Trophoblast cell (in vitro differentiated cells and primary cell): ENCODE data around the gene PEX14.

ENCODE experiments used
- DNase-seq, 2 donors: peaks; one replicate each; pipeline ENCODE4 v3.0.0-alpha.2; 2016
- H2AFZ ChIP-seq: 2 replicates; pipeline ENCODE4 v1.6.1; 2013; ENCODE audit warnings: low read length, moderate library complexity, mild to moderate bottlenecking; ENCODE audit not compliant: insufficient read depth, poor library complexity
- H2AK5ac ChIP-seq: 2 replicates; pipeline ENCODE4 v1.6.1; 2013; ENCODE audit warnings: mild to moderate bottlenecking, low read length
- H2BK120ac ChIP-seq: 2 replicates; pipeline ENCODE4 v1.6.1; 2013; ENCODE audit warnings: low read length, mild to moderate bottlenecking, moderate library complexity; ENCODE audit not compliant: insufficient read depth, poor library complexity
- H2BK12ac ChIP-seq: 2 replicates; pipeline ENCODE4 v1.6.1; 2013; ENCODE audit warnings: mild to moderate bottlenecking, low read length, moderate library complexity
- H2BK5ac ChIP-seq: 2 replicates; pipeline ENCODE4 v1.6.1; 2013; ENCODE audit warnings: low read length, low read depth, moderate library complexity, mild to moderate bottlenecking; ENCODE audit not compliant: poor library complexity
- H3K14ac ChIP-seq: 2 replicates; pipeline ENCODE4 v1.6.1; 2013; ENCODE audit warnings: mild to moderate bottlenecking, low read length
- H3K18ac ChIP-seq: 2 replicates; pipeline ENCODE4 v1.6.1; 2013; ENCODE audit warnings: mild to moderate bottlenecking, low read length
- H3K23ac ChIP-seq: 2 replicates; pipeline ENCODE4 v1.6.1; 2013; ENCODE audit warnings: low read length
- H3K27ac ChIP-seq: 2 replicates; pipeline ENCODE4 v1.5.1; 2013; ENCODE audit warnings: low read depth, mild to moderate bottlenecking, inconsistent platforms, low read length, moderate library complexity
- H3K27me3 ChIP-seq: 2 replicates; pipeline ENCODE4 v1.6.1; 2013; ENCODE audit warnings: inconsistent platforms, mild to moderate bottlenecking, low read length, moderate library complexity; ENCODE audit not compliant: insufficient read depth
- H3K36me3 ChIP-seq, 2 experiments: 1 replicate in 1 of 2; 2 replicates in 1 of 2; pipeline ENCODE4 v1.6.1; 2013; ENCODE audit warnings: low read length in 2 of 2, mild to moderate bottlenecking in 2 of 2, moderate library complexity in 1 of 2; ENCODE audit not compliant: insufficient read depth in 2 of 2, control insufficient read depth in 1 of 2
- H3K4ac ChIP-seq: 2 replicates; pipeline ENCODE4 v1.6.1; 2013; ENCODE audit warnings: low read depth, mild to moderate bottlenecking, low read length, moderate library complexity
- H3K4me1 ChIP-seq, 2 experiments: 1 replicate in 1 of 2; 2 replicates in 1 of 2; pipeline ENCODE4 v1.6.1; 2013; ENCODE audit warnings: low read length in 2 of 2, mild to moderate bottlenecking in 2 of 2, moderate library complexity in 1 of 2; ENCODE audit not compliant: insufficient read depth in 2 of 2, control insufficient read depth in 1 of 2
- H3K4me2 ChIP-seq: 2 replicates; pipeline ENCODE4 v1.6.1; 2013; ENCODE audit warnings: inconsistent platforms, mild to moderate bottlenecking, low read length, moderate library complexity
- H3K4me3 ChIP-seq: 2 replicates; pipeline ENCODE4 v1.5.1; 2013; ENCODE audit warnings: mild to moderate bottlenecking, low read depth, low read length, inconsistent platforms
- H3K79me1 ChIP-seq: one replicate; pipeline ENCODE4 v1.6.1; 2013; ENCODE audit warnings: low read length
- H3K79me2 ChIP-seq: 2 replicates; pipeline ENCODE4 v1.6.1; 2013; ENCODE audit warnings: low read length, mild to moderate bottlenecking; ENCODE audit not compliant: control insufficient read depth, insufficient read depth, poor library complexity
- H3K9ac ChIP-seq: 2 replicates; pipeline ENCODE4 v1.6.1; 2013; ENCODE audit warnings: mild to moderate bottlenecking, low read length
- H3K9me3 ChIP-seq: 2 replicates; pipeline ENCODE4 v1.6.1; 2013; ENCODE audit warnings: low read depth, mild to moderate bottlenecking, control low read depth, inconsistent platforms, low read length; ENCODE audit not compliant: insufficient read depth
- H4K12ac ChIP-seq: 2 replicates; pipeline ENCODE4 v1.6.1; 2013; ENCODE audit warnings: low read depth, mild to moderate bottlenecking, low read length, moderate library complexity
- H4K8ac ChIP-seq: 2 replicates; pipeline ENCODE4 v1.6.1; 2013; ENCODE audit warnings: low read depth, mild to moderate bottlenecking, low read length, moderate library complexity
- H4K91ac ChIP-seq: one replicate; pipeline ENCODE4 v1.6.1; 2013; ENCODE audit warnings: low read depth, mild to moderate bottlenecking, low read length, moderate library complexity
- WGBS: extraction: QIAGEN DNeasy Blood & Tissue Kit; methylation state at CpG from one replicate; pipeline ENCODE4 v1.1.7; 2013; ENCODE audit warnings: missing lambda C conversion rate; ENCODE audit not compliant: insufficient read length, insufficient coverage; ENCODE audit errors: extremely low coverage; 5-methylcytosine and 5-hydroxymethylcytosine counted together

Gene PEX14

DNA sequence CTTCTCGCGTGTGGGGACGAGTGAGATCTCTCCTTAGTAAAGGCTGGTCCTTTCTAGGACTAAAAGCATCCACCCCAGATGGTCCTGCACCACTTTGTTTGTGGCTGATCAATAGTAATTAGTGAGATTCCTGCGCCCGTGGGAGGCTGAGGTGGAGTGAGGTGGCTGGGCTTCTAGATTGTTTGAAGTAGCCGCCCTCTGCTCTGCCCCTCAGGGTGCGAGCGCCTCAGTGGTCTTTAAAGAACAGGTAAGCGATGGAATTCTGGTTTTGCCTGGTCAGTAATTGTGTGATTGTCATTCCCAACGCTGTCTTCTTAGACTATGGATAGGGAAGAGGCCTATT lies 20.7 kb downstream of the PEX14 start:
- Histone ChIP-seq H2BK120ac (no peak overlapping the region), H3K9ac (no peak overlapping the region), H3K9me3 (no peaks in the 10 kb centered on the region), H3K27ac (no peak overlapping the region), H2BK5ac (no peak overlapping the region), H3K27me3 (no peaks in the 10 kb centered on the region), H3K14ac (no peak overlapping the region), H2AK5ac (no peak overlapping the region), H2AFZ (no peak overlapping the region), H2BK12ac (no peak overlapping the region), H3K79me2 (no peaks in the 10 kb centered on the region), H3K18ac (no peak overlapping the region), H3K23ac (no peak overlapping the region), H4K91ac (no peak overlapping the region), H4K12ac (no peak overlapping the region), H4K8ac (no peak overlapping the region), H3K4me1 (peaks cover 2 to 5% of the 10 kb centered on the region in 2 experiments), H3K36me3 (peaks cover 8 to 9% of the 10 kb centered on the region in 2 experiments), H3K79me1 (no peaks in the 10 kb centered on the region), H3K4ac (no peak overlapping the region), H3K4me3 (no peak overlapping the region), H3K4me2 (no peak overlapping the region)
- no CpG with 5 or more reads among the region's 10 CpGs for WGBS
- no peak for DNase-seq

DNA sequence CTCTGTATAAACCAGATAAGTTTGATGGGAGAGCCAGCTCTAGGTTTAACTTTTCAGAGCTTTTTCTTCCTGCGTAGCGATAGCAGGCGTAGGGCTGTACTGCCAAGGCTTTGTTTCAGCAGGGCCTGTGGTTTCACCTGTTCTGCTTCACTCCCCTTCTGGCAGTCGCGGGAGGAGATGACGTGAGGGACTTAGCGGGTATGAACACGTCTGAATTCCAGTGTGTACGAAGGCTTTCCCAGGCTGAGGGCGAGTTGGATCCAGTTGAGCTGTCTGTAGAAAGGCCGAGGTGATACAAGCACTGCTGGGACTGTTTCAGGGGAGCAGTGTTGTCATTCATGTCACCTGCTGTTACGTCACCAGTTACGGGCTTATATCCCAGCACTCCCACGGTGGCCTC lies 21.2 kb downstream of the PEX14 start:
- Histone ChIP-seq H3K36me3 (peaks cover 8 to 9% of the 10 kb centered on the region in 2 experiments), H3K4me2 (no peak overlapping the region), H2BK120ac (no peak overlapping the region), H4K12ac (no peak overlapping the region), H3K79me2 (no peaks in the 10 kb centered on the region), H2AFZ (no peak overlapping the region), H3K27me3 (no peaks in the 10 kb centered on the region), H4K8ac (no peak overlapping the region), H3K4me1 (peaks cover 2 to 5% of the 10 kb centered on the region in 2 experiments), H3K14ac (no peak overlapping the region), H3K9ac (peak overlapping the region; percentile 45), H3K4ac (no peak overlapping the region), H2BK5ac (no peak overlapping the region), H3K4me3 (no peak overlapping the region), H3K18ac (no peak overlapping the region), H2BK12ac (no peak overlapping the region), H2AK5ac (no peak overlapping the region), H4K91ac (no peak overlapping the region), H3K23ac (no peak overlapping the region), H3K27ac (no peak overlapping the region), H3K9me3 (no peaks in the 10 kb centered on the region), H3K79me1 (no peaks in the 10 kb centered on the region)
- peak in 1 of 2 donors; percentile 22 for DNase-seq
- WGBS: no CpG with 5 or more reads among the region's 14 CpGs

DNA sequence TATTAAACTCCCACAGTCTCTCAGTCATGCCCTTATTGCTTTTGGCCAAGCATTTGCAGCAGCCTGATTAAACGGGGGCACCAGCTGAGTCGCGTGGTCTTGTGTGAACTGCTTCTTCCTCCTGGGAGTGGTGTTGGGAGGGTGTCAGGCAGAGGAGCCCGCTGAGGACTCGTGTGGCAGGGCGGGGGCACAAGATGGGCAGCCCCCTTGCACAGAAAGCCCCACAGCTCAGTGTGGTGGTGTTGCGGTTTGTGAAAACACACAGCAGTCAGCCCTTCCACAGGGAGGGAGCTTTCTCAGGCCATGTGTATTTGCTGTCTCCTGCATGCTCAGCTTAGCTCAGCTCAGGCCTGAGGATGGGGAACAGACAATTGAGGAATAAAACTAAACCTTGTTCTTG lies 22.4 kb downstream of the PEX14 start:
- no peaks in the 10 kb centered on the region for H3K79me2 ChIP-seq
- no peak overlapping the region for H3K14ac ChIP-seq
- no peak overlapping the region for H2BK120ac ChIP-seq
- no peak overlapping the region for H3K4me3 ChIP-seq
- no peak overlapping the region for H2BK12ac ChIP-seq
- no peak for DNase-seq
- H3K9ac ChIP-seq: no peak overlapping the region
- peaks cover 2 to 5% of the 10 kb centered on the region in 2 experiments for H3K4me1 ChIP-seq
- no peaks in the 10 kb centered on the region for H3K27me3 ChIP-seq
- H2BK5ac ChIP-seq: no peak overlapping the region
- WGBS: no CpG with 5 or more reads among the region's 7 CpGs
- H3K79me1 ChIP-seq: no peaks in the 10 kb centered on the region
- no peak overlapping the region for H3K27ac ChIP-seq
- H4K8ac ChIP-seq: no peak overlapping the region
- peaks cover 8 to 9% of the 10 kb centered on the region in 2 experiments for H3K36me3 ChIP-seq
- no peak overlapping the region for H2AK5ac ChIP-seq
- no peak overlapping the region for H3K4me2 ChIP-seq
- no peak overlapping the region for H3K4ac ChIP-seq
- H4K91ac ChIP-seq: no peak overlapping the region
- H3K23ac ChIP-seq: no peak overlapping the region
- no peaks in the 10 kb centered on the region for H3K9me3 ChIP-seq
- H3K18ac ChIP-seq: no peak overlapping the region
- H4K12ac ChIP-seq: no peak overlapping the region
- no peak overlapping the region for H2AFZ ChIP-seq

DNA sequence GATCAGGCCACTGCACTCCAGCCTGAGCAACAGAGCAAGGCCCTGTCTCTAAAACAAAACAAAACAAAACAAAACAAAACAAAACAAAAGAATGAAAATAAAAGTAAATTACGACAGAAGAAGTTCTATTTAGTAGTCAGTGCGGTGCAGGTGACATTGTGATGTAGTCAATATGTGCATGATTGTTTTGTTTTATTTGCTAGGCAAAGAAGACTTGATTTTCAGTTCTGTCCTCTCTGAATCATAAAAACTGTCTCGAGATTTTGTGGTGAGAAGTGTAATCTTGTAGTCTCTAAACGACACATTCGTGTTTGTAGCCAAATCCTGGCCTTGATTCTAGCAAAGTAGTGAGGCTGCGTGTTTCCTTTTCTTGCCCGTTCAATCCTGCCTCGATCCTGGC lies 23.5 kb downstream of the PEX14 start:
- H3K27ac ChIP-seq: no peak overlapping the region

More for the DNA sequence above, 23.5 kb downstream of the PEX14 start:
- Histone ChIP-seq H3K18ac (no peak overlapping the region), H3K9ac (no peak overlapping the region), H3K4me2 (no peak overlapping the region), H3K23ac (no peak overlapping the region), H3K27me3 (no peaks in the 10 kb centered on the region), H3K4me1 (peaks cover 2 to 5% of the 10 kb centered on the region in 2 experiments), H4K91ac (no peak overlapping the region), H3K36me3 (peaks cover 8 to 9% of the 10 kb centered on the region in 2 experiments), H3K14ac (no peak overlapping the region), H4K12ac (no peak overlapping the region), H4K8ac (no peak overlapping the region), H3K79me2 (no peaks in the 10 kb centered on the region), H3K9me3 (no peaks in the 10 kb centered on the region), H3K4me3 (no peak overlapping the region), H2BK120ac (no peak overlapping the region), H2AK5ac (no peak overlapping the region), H2AFZ (no peak overlapping the region), H3K79me1 (no peaks in the 10 kb centered on the region), H2BK12ac (no peak overlapping the region), H2BK5ac (no peak overlapping the region), H3K4ac (no peak overlapping the region)
- no peak for DNase-seq
- no CpG with 5 or more reads among the region's 8 CpGs for WGBS
